Hematopoietic multipotent progenitor cell (in vitro differentiated cells): Measurements from ENCODE around the gene XYLT2. TPM values are rescaled to one million over a fixed set of nuclear protein-coding genes. Genes with fewer than 3 reads are reported as not detected.

Experiments
- DNase-seq, 3 donors: peaks; one replicate each; pipeline ENCODE4 v3.0.0-alpha.2; 2011 to 2015; ENCODE audit warnings: low read depth in 2 of 3, low spot score in 2 of 3
- total RNA-seq: library from RNA; depleted of rRNA; stranded (reverse); fragments of >200 nt; gene quantifications from one replicate; pipeline ENCODE4 v1.2.3, GENCODE V29; 2012

The XYLT2 gene
- total RNA-seq, 1 donor, result 33.7 TPM

DNA sequence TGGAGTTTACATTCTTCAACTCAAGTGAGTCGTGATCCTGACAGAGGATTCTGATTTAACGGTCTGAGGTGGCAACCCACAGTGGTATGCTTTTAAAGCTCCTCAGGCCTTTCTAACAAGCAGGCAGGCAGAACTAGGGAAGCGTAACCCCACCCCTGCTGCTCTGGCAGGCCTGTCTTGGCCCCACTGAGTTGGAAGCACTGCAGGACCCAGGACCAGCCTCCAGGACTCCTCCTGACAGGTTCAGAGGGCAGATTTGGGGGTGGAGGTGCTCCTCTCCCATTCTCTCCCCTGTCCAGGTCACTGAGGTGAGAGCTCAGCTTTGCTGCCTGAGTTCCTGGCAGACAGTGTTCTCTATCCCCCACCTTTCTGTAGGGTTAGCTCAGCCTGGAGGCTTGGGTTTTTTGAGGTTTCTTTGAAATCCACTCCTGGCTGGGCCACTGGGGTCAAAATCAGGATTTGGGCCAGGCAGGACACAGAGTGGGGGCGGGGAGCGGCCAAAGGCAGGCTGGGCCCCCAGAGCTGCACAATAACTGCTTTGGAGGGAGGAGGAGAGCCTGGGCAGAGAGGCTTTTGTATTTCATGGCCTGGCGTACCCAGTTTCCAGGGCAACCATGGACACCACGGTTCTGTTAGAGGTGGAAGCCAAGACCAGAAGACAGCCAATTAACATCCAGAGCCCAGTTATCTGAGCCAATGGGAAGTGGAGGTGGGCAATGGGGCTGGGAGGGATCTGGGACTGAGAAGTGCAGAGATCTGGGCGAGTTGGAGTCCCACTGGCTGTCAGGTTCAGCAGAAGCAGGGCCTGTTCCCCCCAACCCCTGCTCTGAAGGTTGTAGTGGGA, 17.5 kb downstream of the XYLT2 start:
- no peak for DNase-seq

- DNase-seq, result no peak
Observed at GRCh38 chr17:50364061-50364458, 18.1 kb downstream of the XYLT2 start.

DNA sequence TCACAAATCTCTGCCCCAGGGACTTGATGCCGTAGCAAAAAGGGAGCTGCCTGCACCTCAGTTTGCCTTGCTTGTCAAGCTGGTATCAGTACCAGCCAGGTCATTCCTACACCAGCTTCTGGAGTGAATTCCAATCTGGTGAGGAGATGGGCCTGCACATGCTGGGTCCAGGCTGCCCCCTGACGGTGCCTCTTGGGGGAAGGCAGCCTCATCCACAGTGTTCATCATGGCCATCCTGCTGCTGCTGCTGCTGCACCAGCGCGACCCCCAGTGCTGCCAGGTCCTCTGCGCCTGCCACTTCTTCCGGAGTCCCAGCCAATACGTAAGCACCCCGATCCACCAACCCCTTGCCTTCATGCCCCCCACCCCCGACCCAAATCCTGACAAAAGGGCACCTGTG, 18.8 kb downstream of the XYLT2 start:
- no peak for DNase-seq

DNA sequence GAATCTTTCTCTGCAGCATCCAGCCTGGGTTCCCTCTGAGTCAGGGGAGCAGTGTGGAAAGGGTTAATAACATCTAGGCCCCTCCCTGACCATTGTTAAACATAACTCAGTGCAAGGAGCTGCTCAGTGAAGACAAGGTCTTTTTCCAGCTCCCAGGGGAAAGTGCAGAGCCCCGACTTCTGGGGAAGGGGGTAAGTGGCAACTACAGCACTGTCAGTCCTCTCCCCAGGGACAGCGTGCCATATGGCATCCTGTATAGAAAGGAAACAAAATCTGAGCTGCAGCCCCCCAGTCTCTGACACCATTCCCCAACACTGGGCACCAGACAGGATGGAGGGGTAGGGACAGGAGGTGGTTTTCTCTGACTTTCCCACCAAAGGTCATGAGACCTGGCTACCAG, 19.2 kb downstream of the XYLT2 start:
- no peak for DNase-seq

DNA sequence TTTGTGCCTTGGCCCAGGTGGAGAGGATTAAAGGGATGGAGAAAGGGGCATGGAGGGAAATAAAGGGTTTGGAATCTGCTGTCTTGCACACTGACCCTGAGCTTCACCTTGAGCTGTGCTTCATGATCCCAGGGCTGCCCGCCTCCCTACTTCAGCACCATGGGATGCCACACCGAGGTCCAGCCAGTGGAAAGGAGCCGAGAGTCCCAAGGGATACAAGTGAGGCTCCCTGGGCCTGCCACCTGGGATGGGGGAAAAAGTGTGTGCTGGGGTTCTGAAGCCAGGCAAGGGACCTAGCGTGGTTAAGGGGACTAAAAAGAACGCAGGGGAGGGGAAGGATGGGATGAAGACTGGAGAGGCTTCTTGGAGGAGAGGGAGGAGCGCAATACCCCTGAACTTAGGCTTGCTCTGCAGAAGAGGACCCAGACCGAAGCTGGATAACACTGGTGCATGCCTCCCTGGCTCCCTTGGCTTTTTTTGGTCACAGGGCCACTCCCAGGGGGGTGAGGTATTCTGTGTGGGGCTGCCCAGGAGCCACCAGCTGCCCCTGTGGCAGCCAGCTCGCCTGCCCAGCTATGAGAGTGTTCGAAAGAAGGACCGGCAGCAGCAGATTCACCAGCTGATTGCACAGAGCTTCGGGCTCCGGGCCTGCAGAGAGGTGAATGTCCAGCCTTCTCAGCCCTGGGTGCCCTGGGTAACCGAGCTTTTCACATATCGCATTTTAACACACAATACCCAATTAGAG, 19.9 kb downstream of the XYLT2 start:
- DNase-seq, result no peak

GRCh38 chr17:50367401-50367800, 21.5 kb downstream of the XYLT2 start:
- DNase-seq, result no peak

DNA sequence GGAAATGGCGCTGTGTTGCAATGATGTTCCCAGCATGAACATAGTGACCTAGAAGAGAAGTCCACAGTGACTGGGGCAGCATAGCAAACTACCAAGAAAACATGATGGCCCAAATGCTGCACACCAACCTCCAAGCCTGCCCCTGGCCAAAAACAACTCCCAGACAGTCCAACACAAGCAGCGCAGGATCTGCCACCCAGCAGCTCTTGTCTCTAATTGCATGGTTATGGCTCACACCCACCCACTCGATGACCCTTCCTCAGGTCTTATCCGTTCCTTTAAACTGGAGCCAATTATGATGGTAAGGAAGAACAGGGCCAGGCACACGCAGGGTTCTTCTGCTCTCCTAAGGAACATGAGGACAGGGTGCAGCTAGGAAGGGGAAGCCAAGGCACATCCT, 24.1 kb downstream of the XYLT2 start:
- DNase-seq, result no peak

- no peak for DNase-seq
Observed at GRCh38 chr17:50371526-50371925, 25.6 kb downstream of the XYLT2 start.

DNA sequence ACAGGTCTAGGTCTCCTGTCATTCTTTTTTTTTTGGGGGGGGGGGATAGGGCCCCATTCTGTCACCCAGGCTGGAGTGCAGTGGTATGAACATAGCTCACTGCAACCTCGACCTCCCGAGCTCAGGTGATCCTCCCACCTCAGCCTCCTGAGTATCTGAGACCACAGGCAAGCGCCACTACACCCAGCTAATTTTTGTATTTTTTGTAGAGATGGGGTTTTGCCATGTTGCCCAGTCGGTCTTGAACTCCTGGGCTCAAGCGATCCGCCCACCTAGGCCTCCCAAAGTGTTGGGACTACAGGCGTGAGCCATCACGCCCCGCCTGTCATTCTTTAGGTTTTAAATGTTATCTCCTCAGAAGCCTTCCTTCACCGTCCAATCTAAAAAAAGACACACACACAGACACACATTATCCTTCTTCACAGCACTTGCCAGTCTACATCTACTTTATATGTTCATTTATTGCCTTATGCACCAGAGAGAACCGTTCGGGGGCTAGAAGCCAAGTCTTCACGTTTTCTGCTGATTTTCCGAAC, 26.4 kb downstream of the XYLT2 start:
- no peak for DNase-seq

- DNase-seq, result peak; percentile 88 to 93 (median 89)
Observed at GRCh38 chr17:50372758-50373556, 27.0 kb downstream of the XYLT2 start, which contains the start of the genes EME1 and MRPL27. Gene EME1 (plus strand): TSS chr17:50373229. CDS start chr17:50375209, 1,980 bp downstream. Gene MRPL27 (minus strand): TSS chr17:50373184. CDS start chr17:50373170, 14 bp downstream.

- DNase-seq, result no peak
Observed at GRCh38 chr17:50373705-50374104, 27.8 kb downstream of the XYLT2 start.

DNA sequence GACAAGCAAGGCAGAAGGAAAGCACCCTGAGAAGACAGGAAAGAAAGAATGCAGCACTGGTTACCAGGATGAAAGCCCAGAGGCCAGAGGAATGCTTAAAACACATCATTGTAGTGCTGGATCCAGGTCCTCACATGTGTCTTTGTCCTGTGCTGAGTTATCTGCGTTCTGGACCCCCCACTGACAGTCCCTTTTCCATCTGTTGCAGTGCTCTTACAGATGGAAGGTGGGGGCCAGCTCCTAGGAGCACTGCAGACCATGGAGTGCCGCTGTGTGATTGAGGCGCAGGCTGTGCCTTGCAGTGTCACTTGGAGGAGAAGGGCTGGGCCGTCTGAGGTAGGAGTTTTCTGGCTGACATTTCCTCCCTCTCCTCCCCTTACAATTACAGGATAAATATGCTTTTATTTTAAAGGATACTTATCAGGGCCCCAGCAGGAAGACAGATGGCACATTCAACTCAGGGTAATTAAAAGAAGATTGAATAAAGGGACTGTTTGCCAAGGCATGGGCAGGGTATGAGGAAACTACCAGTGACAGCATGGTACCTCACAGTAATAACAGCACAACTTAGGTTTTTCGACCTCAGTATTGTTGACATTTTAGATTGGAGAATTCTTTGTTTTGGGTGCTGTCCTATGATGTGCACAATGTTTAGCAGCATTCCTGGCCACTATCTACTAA, 30.1 kb downstream of the XYLT2 start:
- no peak for DNase-seq

DNA sequence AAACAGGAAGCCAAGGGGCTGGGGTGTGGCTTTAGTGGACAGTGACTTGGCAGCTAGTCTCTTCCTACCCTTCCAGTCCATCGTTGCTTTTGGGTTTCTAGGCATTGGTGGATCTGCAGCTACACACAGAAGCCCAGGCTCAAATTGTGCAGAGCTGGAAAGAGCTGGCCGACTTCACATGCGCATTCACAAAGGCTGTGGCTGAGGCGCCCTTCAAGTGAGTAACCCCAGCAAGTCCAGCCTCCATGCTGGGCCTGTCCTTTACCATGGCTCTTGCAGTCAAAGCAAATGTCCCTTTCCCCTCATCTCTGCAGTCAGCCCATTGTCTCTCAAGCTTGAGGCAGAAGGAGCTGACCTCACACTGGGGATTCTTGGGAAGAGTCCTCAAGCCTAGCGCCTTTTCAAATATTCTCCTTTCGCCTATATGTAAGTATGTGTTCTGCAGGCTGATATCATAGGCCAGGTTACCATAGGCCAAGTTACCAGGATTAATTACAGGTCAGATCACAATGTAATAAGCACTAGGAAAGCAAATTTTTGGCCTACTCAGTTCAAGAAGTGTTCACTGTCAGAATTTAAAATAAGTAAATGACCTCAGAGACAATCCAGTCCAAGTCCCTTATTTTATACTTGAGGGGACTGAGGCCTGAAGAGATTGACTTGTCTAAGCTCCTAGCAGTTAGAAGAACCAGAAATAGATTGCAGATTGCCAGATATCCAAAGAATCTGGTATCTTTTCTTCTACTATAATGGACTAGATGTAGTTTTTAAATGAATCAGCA, 33.6 kb downstream of the XYLT2 start:
- no peak for DNase-seq

- DNase-seq, result no peak
Observed at GRCh38 chr17:50380369-50381259, 34.7 kb downstream of the XYLT2 start.

GRCh38 chr17:50381260-50381815, 35.4 kb downstream of the XYLT2 start:
- no peak for DNase-seq

DNA sequence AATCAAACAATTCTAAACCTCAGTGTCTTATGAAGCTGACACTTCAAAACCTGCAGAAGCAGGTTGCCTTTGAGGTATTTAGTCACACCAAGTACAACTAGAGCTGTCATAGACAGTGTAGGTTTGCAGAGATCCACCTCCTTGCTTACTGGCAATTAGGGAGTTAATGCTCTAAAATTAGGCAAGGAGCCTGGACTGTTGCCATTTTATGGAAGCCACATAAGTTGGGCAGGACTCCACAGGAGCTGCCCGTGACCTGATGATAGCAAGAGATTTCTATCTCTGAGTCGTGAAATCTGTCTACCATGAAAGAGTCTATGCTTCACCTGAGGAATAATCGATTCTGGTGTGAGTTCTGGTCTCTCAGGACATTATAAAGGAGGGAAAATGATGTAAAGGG, 36.0 kb downstream of the XYLT2 start:
- no peak for DNase-seq

DNA sequence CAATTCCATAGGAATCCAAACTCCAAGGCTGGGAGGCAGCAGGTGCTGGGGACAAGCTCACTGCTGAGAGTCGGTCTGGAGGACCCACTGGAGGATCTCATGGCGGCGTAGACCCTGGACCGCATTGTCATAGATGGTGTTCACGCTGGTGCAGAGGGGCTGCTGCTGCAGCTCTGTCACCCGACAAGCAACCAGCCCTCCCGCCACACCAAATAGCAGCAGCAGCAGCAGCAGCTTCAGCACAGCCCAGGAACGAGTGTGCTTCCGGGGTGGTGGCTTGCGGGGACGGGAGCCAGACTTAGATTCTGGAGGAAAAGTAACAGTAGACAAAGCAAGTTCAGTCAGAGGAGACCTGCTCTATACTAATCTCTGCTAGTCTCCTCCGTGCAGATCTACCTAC, 37.0 kb downstream of the XYLT2 start:
- no peak for DNase-seq

- DNase-seq, result no peak
Observed at GRCh38 chr17:50386510-50386909, 40.6 kb downstream of the XYLT2 start.
